Uterus (tissue), 2 donors: ENCODE results near the gene AP3B1.

ENCODE experiments used
- CTCF ChIP-seq, 4 experiments: fragments of 200-600 bp in 2 of 4; fragments of 450-650 bp in 2 of 4; sonication (generic) in 2 of 4; IDR thresholded peaks; one replicate each; pipeline ENCODE4 v1.5.1; 2016 to 2019; ENCODE audit warnings: antibody characterized with exemption in 4 of 4, mild to moderate bottlenecking in 2 of 4, moderate library complexity in 1 of 4
- POLR2A ChIP-seq, 2 donors: fragments of 450-650 bp; IDR thresholded peaks; one replicate each; pipeline ENCODE4 v1.6.1; 2016; ENCODE audit warnings: antibody characterized with exemption in 2 of 2, mild to moderate bottlenecking in 1 of 2, moderate library complexity in 1 of 2

- no peak for TF ChIP-seq CTCF (IDR thresholded peaks at IDR 0.05)
- no peak for TF ChIP-seq POLR2A (IDR thresholded peaks at IDR 0.05)
Measured at GRCh38 chr5:77960305-77960704, 334.2 kb downstream of the AP3B1 start.
